HepG2 (cell line): Measurements from ENCODE around the gene TGFBI. TPM values are rescaled to one million over a fixed set of nuclear protein-coding genes. Genes with fewer than 3 reads are reported as not detected.

ENCODE experiments used
- ARID3A ChIP-seq: IDR thresholded peaks from 2 replicates; pipeline ENCODE4 v1.6.1; 2012; ENCODE audit warnings: low read depth, low read length, improper control_type of control experiment
- CREM ChIP-seq, 2 experiments: sonication (generic) in 1 of 2; formaldehyde crosslinking in 1 of 2; IDR thresholded peaks; 2 replicates each; pipeline versions ENCODE4 v1.4.0 to v1.6.1; 2016 to 2020; ENCODE audit warnings: antibody characterized with exemption in 1 of 2, mild to moderate bottlenecking in 1 of 2, missing genetic modification reagents in 1 of 2
- CTCF ChIP-seq: sonication (generic); formaldehyde crosslinking; IDR thresholded peaks from 2 replicates; pipeline ENCODE4 v1.5.0; 2020; ENCODE audit warnings: mild to moderate bottlenecking, missing genetic modification reagents, moderate library complexity
- ELK4 ChIP-seq: sonication (generic); formaldehyde crosslinking; IDR thresholded peaks from 2 replicates; pipeline ENCODE4 v1.9.0; 2021; ENCODE audit warnings: missing genetic modification reagents, borderline replicate concordance
- GATAD2A ChIP-seq: IDR thresholded peaks from 2 replicates; pipeline ENCODE4 v1.6.1; 2016
- KLF6 ChIP-seq: IDR thresholded peaks from 2 replicates; pipeline ENCODE4 v1.8.0; 2016; ENCODE audit warnings: missing biosample characterization, missing genetic modification reagents
- MYPOP ChIP-seq: sonication (generic); formaldehyde crosslinking; IDR thresholded peaks from 2 replicates; pipeline ENCODE4 v1.8.1; 2023; ENCODE audit warnings: mild to moderate bottlenecking, moderate library complexity, missing genetic modification reagents
- NFIC ChIP-seq: IDR thresholded peaks from 2 replicates; pipeline ENCODE4 v1.6.1; 2012; ENCODE audit warnings: mild to moderate bottlenecking, low read length, inconsistent platforms
- PHF5A ChIP-seq: IDR thresholded peaks from one replicate; pipeline ENCODE4 v1.6.1; 2018; ENCODE audit warnings: low read depth, missing genetic modification reagents; ENCODE audit not compliant: unreplicated experiment
- RAD21 ChIP-seq: fragments of 450-650 bp; formaldehyde crosslinking; IDR thresholded peaks from 2 replicates; pipeline ENCODE4 v1.5.0; 2020; ENCODE audit warnings: mild to moderate bottlenecking
- TFAP4 ChIP-seq: sonication (generic); IDR thresholded peaks from 2 replicates; pipeline ENCODE4 v1.6.1; 2016; ENCODE audit warnings: low read depth, borderline replicate concordance
- ZNF3 ChIP-seq: IDR thresholded peaks from 2 replicates; pipeline ENCODE4 v1.7.0; 2017; ENCODE audit warnings: inconsistent platforms
- ZNF367 ChIP-seq: sonication (generic); formaldehyde crosslinking; IDR thresholded peaks from 2 replicates; pipeline ENCODE4 v1.4.0; 2020; ENCODE audit warnings: missing genetic modification reagents, borderline replicate concordance
- ZNF687 ChIP-seq: sonication (generic); formaldehyde crosslinking; IDR thresholded peaks from 2 replicates; pipeline ENCODE4 v1.5.1; 2020; ENCODE audit warnings: mild to moderate bottlenecking, missing genetic modification reagents, moderate library complexity
- ZNF720 ChIP-seq: sonication (generic); formaldehyde crosslinking; IDR thresholded peaks from 2 replicates; pipeline ENCODE4 v1.4.0; 2020; ENCODE audit warnings: missing genetic modification reagents
- polyA plus RNA-seq, 8 experiments: library from polyadenylated mRNA; depleted of rRNA in 3 of 8; stranded (reverse) in 7 of 8; unstranded in 1 of 8; fragments of >200 nt; fragmentation: Illumina TruSeq in 4 of 8; extraction: Trizol in 4 of 8; gene quantifications; 2 replicates each; pipeline versions ENCODE4 v1.2.1 to v1.2.3, GENCODE V29; 2011 to 2016; ENCODE audit warnings: low read depth in 4 of 8, missing spikeins in 1 of 8, mixed read lengths in 1 of 8; ENCODE audit not compliant: insufficient read depth in 1 of 8
- total RNA-seq, 5 experiments: library from RNA; depleted of rRNA; stranded (reverse); fragments of >200 nt; fragmentation: Illumina TruSeq; extraction: Trizol; gene quantifications; 2 replicates each; pipeline ENCODE4 v1.2.3, GENCODE V29; 2016; ENCODE audit warnings: low read depth in 1 of 5

Gene TGFBI
- total and polyA plus RNA-seq, 2 of the 13 experiments (the other 11 are each of a cell fraction or from before 2014, with no cell fraction given): 275 to 457 TPM

- TF ChIP-seq TFAP4 (0 out of 2 replicates have a peak, but pooled peaks have one; percentile 5), NFIC (no peak), RAD21 (CRISPR knock-in tag) (peak; percentile 85), ZNF3 (no peak), ZNF720 (CRISPR knock-in tag) (no peak), KLF6 (CRISPR knock-in tag) (no peak), ZNF367 (CRISPR knock-in tag) (no peak), MYPOP (no peak), ELK4 (CRISPR knock-in tag) (no peak), CTCF (CRISPR knock-in tag) (peak; percentile 90), CREM (IDR thresholded peaks at IDR 0.05) (no peak), CREM (CRISPR knock-in tag; IDR thresholded peaks at IDR 0.05) (no peak), PHF5A (no peak), ARID3A (peak; percentile 47), ZNF687 (CRISPR knock-in tag) (no peak), GATAD2A (CRISPR knock-in tag) (peak; percentile 12; the same call in 1 of the 2 replicates)
These were observed 53.8 kb downstream of the TGFBI start (continued) for GRCh38 chr5:136082390-136083193.
